DOHH2 (cell line): ENCODE measurements around the gene TCF12.

Source experiments
- H3F3A ChIP-seq: fragments of 200-600 bp; sonication (generic), shearing (Covaris generic); 2 replicates; pipeline ENCODE4 v1.6.0; 2016; ENCODE audit warnings: antibody characterized with exemption, mild to moderate bottlenecking; ENCODE audit not compliant: control insufficient read depth, insufficient read depth
- H3K27ac ChIP-seq: fragments of 200-600 bp; sonication (generic); 2 replicates; pipeline ENCODE4 v1.5.1; 2014; ENCODE audit warnings: low read depth, mild to moderate bottlenecking, low read length, moderate library complexity
- H3K27me3 ChIP-seq: fragments of 200-600 bp; sonication (generic); 2 replicates; pipeline ENCODE4 v1.6.1; 2014; ENCODE audit warnings: mild to moderate bottlenecking, low read length, mixed read lengths; ENCODE audit not compliant: control insufficient read depth
- H3K36me3 ChIP-seq: fragments of 200-600 bp; sonication (generic); 2 replicates; pipeline ENCODE4 v1.6.1; 2014; ENCODE audit warnings: mild to moderate bottlenecking, low read length, moderate library complexity, mixed read lengths; ENCODE audit not compliant: control insufficient read depth
- H3K4me1 ChIP-seq: fragments of 200-600 bp; sonication (generic); 2 replicates; pipeline ENCODE4 v1.6.1; 2014; ENCODE audit warnings: mild to moderate bottlenecking, low read length, mixed read lengths; ENCODE audit not compliant: control insufficient read depth
- H3K4me2 ChIP-seq: fragments of 200-600 bp; sonication (generic); 2 replicates; pipeline ENCODE4 v1.6.0; 2014; ENCODE audit warnings: mild to moderate bottlenecking, low read length, moderate library complexity
- H3K4me3 ChIP-seq: fragments of 200-600 bp; sonication (generic); 2 replicates; pipeline ENCODE4 v1.5.1; 2014; ENCODE audit warnings: mild to moderate bottlenecking, low read length, mixed read lengths
- H3K79me2 ChIP-seq: fragments of 200-600 bp; sonication (generic); 2 replicates; pipeline ENCODE4 v1.6.1; 2014; ENCODE audit warnings: mild to moderate bottlenecking, low read length, mixed read lengths; ENCODE audit not compliant: control insufficient read depth
- H3K9me2 ChIP-seq: fragments of 200-600 bp; sonication (generic); replicated peaks from 2 replicates; pipeline ENCODE4 v1.6.1; 2014; ENCODE audit warnings: mild to moderate bottlenecking, low read length, mixed read lengths; ENCODE audit not compliant: control insufficient read depth
- H3K9me3 ChIP-seq: fragments of 200-600 bp; sonication (generic); 2 replicates; pipeline ENCODE4 v1.6.1; 2014; ENCODE audit warnings: antibody characterized with exemption, low read length, mixed read lengths; ENCODE audit not compliant: control insufficient read depth, insufficient read depth
- H4K20me1 ChIP-seq: fragments of 200-600 bp; sonication (generic); 2 replicates; pipeline ENCODE4 v1.6.0; 2014; ENCODE audit warnings: low read depth, mild to moderate bottlenecking, antibody characterized with exemption, low read length, moderate library complexity; ENCODE audit not compliant: control insufficient read depth, insufficient read depth
- CTCF ChIP-seq: fragments of 200-600 bp; sonication (generic); IDR thresholded peaks from one replicate; pipeline ENCODE4 v1.5.1; 2014; ENCODE audit warnings: antibody characterized with exemption, mild to moderate bottlenecking, low read depth, low read length; ENCODE audit not compliant: poor library complexity, severe bottlenecking
- EZH2phosphoT487 ChIP-seq: fragments of 200-600 bp; sonication (generic); IDR thresholded peaks from 2 replicates; pipeline ENCODE4 v1.6.1; 2017; ENCODE audit warnings: borderline replicate concordance, mild to moderate bottlenecking, antibody characterized with exemption, low read length, moderate library complexity, mixed read lengths

TCF12 gene

GRCh38 chr15:57227166-57227565, 308.7 kb downstream of the TCF12 start:
- Histone ChIP-seq H3K4me1 (no peaks in the 10 kb centered on the region), H3K27me3 (no peaks in the 10 kb centered on the region), H3K9me3 (no peaks in the 10 kb centered on the region), H3K4me3 (no peak overlapping the region), H3F3A (no peaks in the 10 kb centered on the region), H3K36me3 (peaks cover 15% of the 10 kb centered on the region), H4K20me1 (no peaks in the 10 kb centered on the region), H3K9me2 (no peaks in the 10 kb centered on the region), H3K27ac (no peak overlapping the region), H3K79me2 (no peaks in the 10 kb centered on the region; the same call in 1 of the 2 replicates), H3K4me2 (no peak overlapping the region)
- TF ChIP-seq EZH2phosphoT487: no peak
- no peak for TF ChIP-seq CTCF

GRCh38 chr15:57227899-57228298, 309.5 kb downstream of the TCF12 start:
- TF ChIP-seq CTCF: no peak
- no peak for TF ChIP-seq EZH2phosphoT487
- H3K27ac ChIP-seq: no peak overlapping the region
- H3K79me2 ChIP-seq: no peaks in the 10 kb centered on the region; the same call in 1 of the 2 replicates
- H3K9me2 ChIP-seq: no peaks in the 10 kb centered on the region
- H4K20me1 ChIP-seq: no peaks in the 10 kb centered on the region
- H3K27me3 ChIP-seq: no peaks in the 10 kb centered on the region
- no peaks in the 10 kb centered on the region for H3K4me1 ChIP-seq
- peaks cover 20% of the 10 kb centered on the region for H3K36me3 ChIP-seq
- H3K9me3 ChIP-seq: no peaks in the 10 kb centered on the region
- no peak overlapping the region for H3K4me3 ChIP-seq
- H3K4me2 ChIP-seq: no peak overlapping the region
- H3F3A ChIP-seq: no peaks in the 10 kb centered on the region

- no peak overlapping the region for H3K4me3 ChIP-seq
- no peak overlapping the region for H3K27ac ChIP-seq
- no peak for TF ChIP-seq EZH2phosphoT487
- no peak for TF ChIP-seq CTCF
- H3F3A ChIP-seq: no peaks in the 10 kb centered on the region
- no peak overlapping the region for H3K4me2 ChIP-seq
- H3K27me3 ChIP-seq: no peaks in the 10 kb centered on the region
- peaks cover 21% of the 10 kb centered on the region for H3K36me3 ChIP-seq
- H3K79me2 ChIP-seq: no peaks in the 10 kb centered on the region
- no peaks in the 10 kb centered on the region for H3K9me2 ChIP-seq
- H3K4me1 ChIP-seq: no peaks in the 10 kb centered on the region
- no peaks in the 10 kb centered on the region for H3K9me3 ChIP-seq
- H4K20me1 ChIP-seq: no peaks in the 10 kb centered on the region
Observed at GRCh38 chr15:57228395-57228794, 310.0 kb downstream of the TCF12 start.

GRCh38 chr15:57229051-57229450, 310.6 kb downstream of the TCF12 start:
- Histone ChIP-seq H4K20me1 (no peaks in the 10 kb centered on the region), H3K4me2 (no peak overlapping the region), H3F3A (no peaks in the 10 kb centered on the region), H3K27me3 (no peaks in the 10 kb centered on the region), H3K9me2 (no peaks in the 10 kb centered on the region), H3K27ac (no peak overlapping the region), H3K4me3 (no peak overlapping the region), H3K4me1 (no peaks in the 10 kb centered on the region), H3K36me3 (peaks cover 28% of the 10 kb centered on the region), H3K9me3 (no peaks in the 10 kb centered on the region), H3K79me2 (no peaks in the 10 kb centered on the region)
- TF ChIP-seq CTCF: no peak
- no peak for TF ChIP-seq EZH2phosphoT487
